Activated CD8-positive, alpha-beta T cell treated with anti-CD3 and anti-CD28 coated beads for 36 hours (primary cell): ENCODE measurements around the gene PCGF5. TPM values are rescaled to one million over a fixed set of nuclear protein-coding genes. Genes with fewer than 3 reads are reported as not detected.

Experiments used
- ATAC-seq: fragments of 200-7000 bp; cut with Tn5 transposase; one replicate; pipeline ENCODE4 v1.10.0; 2021; ENCODE audit warnings: mild to moderate bottlenecking, moderate library complexity
- CTCF ChIA-PET: fragments of 350-600 bp; sonication (Branson Sonifier 250); formaldehyde crosslinking; loops from one replicate; lab custom pipeline; 2021; ENCODE audit warnings: antibody characterized with exemption; lab: Charles Lee
- POLR2A ChIA-PET: fragments of 350-600 bp; sonication (Branson Sonifier 250); formaldehyde crosslinking; loops from one replicate; lab custom pipeline; 2021; ENCODE audit warnings: antibody characterized with exemption; lab: Charles Lee
- DNase-seq: peaks from one replicate; pipeline ENCODE4 v3.0.0-alpha.2; 2020
- H3K27ac Mint-ChIP-seq: one replicate; pipeline ENCODE4 v1.8.0; 2021; ENCODE audit warnings: mild to moderate bottlenecking, mixed read lengths
- H3K27me3 Mint-ChIP-seq: one replicate; pipeline ENCODE4 v1.8.0; 2021; ENCODE audit warnings: mixed read lengths
- H3K36me3 Mint-ChIP-seq: one replicate; pipeline ENCODE4 v1.8.0; 2021; ENCODE audit warnings: low read depth, mixed read lengths
- H3K4me1 Mint-ChIP-seq: one replicate; pipeline ENCODE4 v1.8.0; 2021; ENCODE audit warnings: low read depth, mixed read lengths
- H3K4me3 Mint-ChIP-seq: one replicate; pipeline ENCODE4 v1.8.0; 2021; ENCODE audit warnings: mild to moderate bottlenecking, moderate library complexity, mixed read lengths
- H3K9me3 Mint-ChIP-seq: one replicate; pipeline ENCODE4 v1.8.0; 2021; ENCODE audit warnings: mixed read lengths
- intact Hi-C: fragments of 100-400 bp; cut with micrococcal nuclease; formaldehyde crosslinking; loops from one replicate; pipeline ENCODE4 v1.10.0; 2022
- total RNA-seq, 2 experiments: library from RNA; stranded (reverse); gene quantifications; one replicate each; pipeline ENCODE4 v1.2.3, GENCODE V29; 2021
- TF ChIP-seq, protein P1 (sequence below): fragments of 200-600 bp; IDR thresholded peaks from one replicate; pipeline ENCODE4 v1.8.0; 2022; ENCODE audit warnings: antibody characterized with exemption, mild to moderate bottlenecking

The PCGF5 gene
- 10 to 100 TPM; 34.8 to 36.9 TPM for total RNA-seq

DNA sequence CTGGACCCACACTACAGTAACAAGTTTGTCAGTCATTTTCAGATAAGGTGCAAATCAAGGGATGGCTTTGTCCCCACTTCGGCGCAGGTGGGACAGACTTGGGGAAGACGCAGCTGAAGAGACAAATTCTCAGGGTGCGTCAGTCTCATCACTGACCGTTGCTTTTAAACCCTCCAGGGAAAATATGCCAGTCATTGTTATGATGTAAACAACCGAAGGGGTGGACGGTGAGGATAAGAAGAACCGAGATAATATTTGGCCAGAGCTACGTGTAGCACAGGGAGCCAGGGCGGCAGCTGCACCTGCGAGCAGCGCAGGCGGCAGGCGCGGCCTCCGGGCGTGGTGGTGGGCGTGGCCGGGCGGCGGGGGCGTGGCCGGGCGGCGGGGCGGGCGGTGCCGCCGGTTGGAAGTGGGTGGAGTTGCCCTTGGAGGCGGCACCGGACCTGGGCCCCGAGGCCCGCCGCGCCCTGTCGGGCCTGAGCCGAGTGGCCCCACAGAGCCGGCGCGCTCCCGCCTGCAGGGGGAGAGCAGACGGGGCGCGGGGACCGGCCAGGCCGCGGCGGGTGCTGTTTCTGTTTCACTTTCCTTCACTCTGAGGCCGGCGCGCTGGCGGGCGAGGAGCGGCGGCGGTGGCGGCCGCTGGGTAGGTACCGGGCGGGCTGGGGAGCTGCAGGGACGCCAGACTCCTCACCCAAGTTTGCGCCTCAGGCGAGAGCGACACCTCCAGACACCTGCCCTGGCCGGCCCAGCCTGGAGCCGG, at the start of gene PCGF5:
Gene PCGF5, plus strand, starts transcription at position 470 of the 760 bp plus-strand sequence. CDS start 2,209 bp downstream, outside the sequence.
- POLR2A ChIA-PET = interaction anchor here (0.6 to 2.2 kb wide), 8 partner anchors 8 to 277 kb away, joined by 3 to 8 read pairs (median 4); no protein-coding TSS in a partner anchor
- peaks cover 36% of the 10 kb centered on the region for H3K4me1 Mint-ChIP-seq
- CTCF ChIA-PET = interaction anchor here (1.4 to 2.5 kb wide), 4 partner anchors 15 to 214 kb away, joined by 7 to 12 read pairs (median 9); no protein-coding TSS in a partner anchor
- DNase-seq = peak; percentile 90
- intact Hi-C loops = no loop called here
- peak within 1 kb of the TSS; percentile 69 for H3K27ac Mint-ChIP-seq
- H3K9me3 Mint-ChIP-seq = no peaks in the 10 kb centered on the region
- peak within 1 kb of the TSS; percentile 81 for H3K4me3 Mint-ChIP-seq
- peak; percentile 99 for ATAC-seq
- no peaks in the 10 kb centered on the region for H3K27me3 Mint-ChIP-seq
- TF ChIP-seq, protein P1, sequence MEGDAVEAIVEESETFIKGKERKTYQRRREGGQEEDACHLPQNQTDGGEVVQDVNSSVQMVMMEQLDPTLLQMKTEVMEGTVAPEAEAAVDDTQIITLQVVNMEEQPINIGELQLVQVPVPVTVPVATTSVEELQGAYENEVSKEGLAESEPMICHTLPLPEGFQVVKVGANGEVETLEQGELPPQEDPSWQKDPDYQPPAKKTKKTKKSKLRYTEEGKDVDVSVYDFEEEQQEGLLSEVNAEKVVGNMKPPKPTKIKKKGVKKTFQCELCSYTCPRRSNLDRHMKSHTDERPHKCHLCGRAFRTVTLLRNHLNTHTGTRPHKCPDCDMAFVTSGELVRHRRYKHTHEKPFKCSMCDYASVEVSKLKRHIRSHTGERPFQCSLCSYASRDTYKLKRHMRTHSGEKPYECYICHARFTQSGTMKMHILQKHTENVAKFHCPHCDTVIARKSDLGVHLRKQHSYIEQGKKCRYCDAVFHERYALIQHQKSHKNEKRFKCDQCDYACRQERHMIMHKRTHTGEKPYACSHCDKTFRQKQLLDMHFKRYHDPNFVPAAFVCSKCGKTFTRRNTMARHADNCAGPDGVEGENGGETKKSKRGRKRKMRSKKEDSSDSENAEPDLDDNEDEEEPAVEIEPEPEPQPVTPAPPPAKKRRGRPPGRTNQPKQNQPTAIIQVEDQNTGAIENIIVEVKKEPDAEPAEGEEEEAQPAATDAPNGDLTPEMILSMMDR = peak; percentile 17
- peaks cover 21% of the 10 kb centered on the region for H3K36me3 Mint-ChIP-seq

GRCh38 chr10:91171485-91171884, 49.0 kb upstream of the PCGF5 start:
- TF ChIP-seq, protein P1 = no peak
- Mint-ChIP-seq H3K27me3 (no peaks in the 10 kb centered on the region), H3K27ac (peak overlapping the region; percentile 7), H3K4me1 (peaks cover 42% of the 10 kb centered on the region), H3K36me3 (peaks cover 52% of the 10 kb centered on the region), H3K4me3 (no peak overlapping the region), H3K9me3 (peaks cover 32% of the 10 kb centered on the region)
- POLR2A ChIA-PET = interaction anchor here (1.1 kb wide), 1 partner anchor 269 kb away, joined by 3 read pairs; no protein-coding TSS in a partner anchor
- DNase-seq (no peak), ATAC-seq (no peak)
- intact Hi-C loops = no loop called here
- CTCF ChIA-PET = interaction anchor here (1.1 to 2.7 kb wide), 3 partner anchors 14 to 165 kb away, joined by 4 to 8 read pairs (median 5); no protein-coding TSS in a partner anchor

DNA sequence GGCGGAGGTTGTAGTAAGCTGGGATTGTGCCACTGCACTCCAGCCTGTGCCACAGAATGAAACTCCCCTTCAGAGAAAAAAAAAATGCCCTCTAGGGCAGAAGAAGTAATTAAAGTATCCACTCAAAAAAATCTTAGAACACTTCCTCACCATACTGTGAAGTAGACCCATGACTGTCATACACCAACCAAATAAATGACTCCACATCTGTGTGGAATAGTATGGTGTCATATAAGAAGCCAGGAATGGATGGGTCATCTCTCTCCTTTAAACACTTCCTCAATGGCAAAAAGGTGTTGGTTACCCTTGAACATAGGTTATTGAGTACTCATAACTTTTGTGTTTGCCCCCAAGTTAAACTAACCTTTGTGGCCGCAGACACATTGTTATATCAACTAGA, 48.1 kb upstream of the PCGF5 start:
- intact Hi-C loops = no loop called here
- H3K9me3 Mint-ChIP-seq = peaks cover 34% of the 10 kb centered on the region
- ChIA-PET POLR2A (interaction anchor here (0.7 to 1.1 kb wide), 2 partner anchors 9 to 270 kb away, joined by 3 read pairs; no protein-coding TSS in a partner anchor), CTCF (interaction anchor here (2.7 kb wide), 1 partner anchor 13 kb away, joined by 8 read pairs; no protein-coding TSS in a partner anchor)
- no peak for DNase-seq
- ATAC-seq = no peak
- H3K27me3 Mint-ChIP-seq = no peaks in the 10 kb centered on the region
- H3K4me1 Mint-ChIP-seq = peaks cover 41% of the 10 kb centered on the region
- TF ChIP-seq, protein P1 = no peak
- no peak overlapping the region for H3K27ac Mint-ChIP-seq
- H3K36me3 Mint-ChIP-seq = peaks cover 55% of the 10 kb centered on the region
- H3K4me3 Mint-ChIP-seq = no peak overlapping the region

DNA sequence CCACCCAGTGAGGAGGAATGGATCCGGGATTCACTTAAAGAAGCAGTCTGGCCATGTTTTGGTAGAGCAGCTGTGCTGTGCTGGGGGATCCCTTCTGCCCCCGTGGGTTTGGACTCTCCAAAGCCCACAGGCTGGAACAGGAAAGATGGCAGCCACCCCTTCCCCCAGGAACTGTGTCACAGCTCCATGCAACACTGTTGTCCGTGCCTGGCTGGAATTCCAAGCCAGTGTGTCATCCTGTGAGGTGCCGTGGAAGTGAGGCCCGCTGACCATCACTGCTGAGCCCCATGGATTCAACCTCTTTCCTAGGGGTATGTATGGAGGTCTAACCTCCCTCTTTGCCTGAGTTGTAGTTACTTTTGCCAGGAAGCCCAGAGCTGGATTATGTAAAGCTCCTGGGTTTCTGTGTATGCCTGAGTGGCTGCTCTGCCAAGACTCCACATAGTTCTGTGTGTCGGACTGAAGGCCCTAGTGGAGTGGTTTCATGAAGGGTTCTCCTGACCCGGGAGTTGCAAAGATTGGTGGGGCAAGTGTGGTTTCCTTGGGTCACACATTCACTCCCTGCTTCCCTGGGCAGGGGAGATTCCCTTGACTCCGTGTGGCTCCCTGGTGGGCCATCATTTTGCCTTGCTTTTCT, 35.1 kb upstream of the PCGF5 start:
- Mint-ChIP-seq H3K27ac (no peak overlapping the region), H3K27me3 (no peaks in the 10 kb centered on the region), H3K36me3 (peaks cover 31% of the 10 kb centered on the region), H3K4me1 (peaks cover 75% of the 10 kb centered on the region), H3K4me3 (no peak overlapping the region), H3K9me3 (peaks cover 24% of the 10 kb centered on the region)
- ChIA-PET POLR2A (interaction anchor here (0.7 kb wide), 1 partner anchor 20 kb away, joined by 3 read pairs; no protein-coding TSS in a partner anchor), CTCF (interaction anchor here (0.6 to 3.3 kb wide), 2 partner anchors 14 to 20 kb away, joined by 3 to 8 read pairs; no protein-coding TSS in a partner anchor)
- intact Hi-C loops = no loop called here
- ATAC-seq = no peak
- TF ChIP-seq, protein P1 = no peak
- DNase-seq = no peak
